Lower lobe of right lung (tissue), 2 donors: Measurements from ENCODE around the gene PRKAB2. TPM values are rescaled to one million over a fixed set of nuclear protein-coding genes. Genes with fewer than 3 reads are reported as not detected.
"Not testable (repeated sequence)": the region's sequence is repeated elsewhere in the genome, so short reads cannot be mapped to it uniquely, and the experiment has no call there.

Source experiments
- ATAC-seq, 2 donors: fragments of 200-7000 bp; cut with Tn5 transposase; one replicate each; pipeline ENCODE4 v1.9.1; 2020 to 2022; ENCODE audit warnings: mild to moderate bottlenecking in 2 of 2, moderate library complexity in 2 of 2
- DNase-seq: peaks from one replicate; pipeline ENCODE4 v3.0.0-alpha.2; 2020
- H3K27ac ChIP-seq: fragments of 200-600 bp; one replicate; pipeline ENCODE4 v1.8.0; 2022
- H3K27me3 ChIP-seq: fragments of 200-600 bp; one replicate; pipeline ENCODE4 v1.8.0; 2022; ENCODE audit warnings: low read depth
- H3K36me3 ChIP-seq: fragments of 200-600 bp; one replicate; pipeline ENCODE4 v1.8.0; 2022; ENCODE audit warnings: mild to moderate bottlenecking
- H3K4me1 ChIP-seq: fragments of 200-600 bp; one replicate; pipeline ENCODE4 v1.8.0; 2022
- H3K4me3 ChIP-seq: fragments of 200-600 bp; one replicate; pipeline ENCODE4 v1.8.0; 2022; ENCODE audit warnings: mild to moderate bottlenecking
- H3K9me3 ChIP-seq: fragments of 200-600 bp; one replicate; pipeline ENCODE4 v1.8.0; 2022
- intact Hi-C: fragments of 100-400 bp; cut with DNase I; formaldehyde crosslinking; loops from one replicate; pipeline ENCODE4 v1.11.0; 2022
- total RNA-seq: library from RNA; stranded (reverse); fragmentation: NEBNext Ultra II Directional; extraction: Animal tissue kit (Norgen Biotek cat#: 25700); gene quantifications from one replicate; pipeline ENCODE4 v1.2.1, GENCODE V29; 2021
- TF ChIP-seq, protein P1 (sequence below): fragments of 200-600 bp; IDR thresholded peaks from one replicate; pipeline ENCODE4 v1.8.0; 2022; ENCODE audit warnings: antibody characterized with exemption, mild to moderate bottlenecking
- donor health status: DM: no; HTN: yes; CAD: no; lungs with severe emphysema.

PRKAB2 gene
- total RNA-seq, 1 donor from 2014 or later: 11.3 TPM

GRCh38 chr1:147201786-147202185 lies 29.5 kb upstream of the PRKAB2 start:
- intact Hi-C loops: no loop called here
- no peak overlapping the region for H3K27ac ChIP-seq
- no peak for ATAC-seq
- no peak overlapping the region for H3K4me3 ChIP-seq
- H3K4me1 ChIP-seq: no peaks in the 10 kb centered on the region
- H3K27me3 ChIP-seq: no peaks in the 10 kb centered on the region
- TF ChIP-seq, protein P1, sequence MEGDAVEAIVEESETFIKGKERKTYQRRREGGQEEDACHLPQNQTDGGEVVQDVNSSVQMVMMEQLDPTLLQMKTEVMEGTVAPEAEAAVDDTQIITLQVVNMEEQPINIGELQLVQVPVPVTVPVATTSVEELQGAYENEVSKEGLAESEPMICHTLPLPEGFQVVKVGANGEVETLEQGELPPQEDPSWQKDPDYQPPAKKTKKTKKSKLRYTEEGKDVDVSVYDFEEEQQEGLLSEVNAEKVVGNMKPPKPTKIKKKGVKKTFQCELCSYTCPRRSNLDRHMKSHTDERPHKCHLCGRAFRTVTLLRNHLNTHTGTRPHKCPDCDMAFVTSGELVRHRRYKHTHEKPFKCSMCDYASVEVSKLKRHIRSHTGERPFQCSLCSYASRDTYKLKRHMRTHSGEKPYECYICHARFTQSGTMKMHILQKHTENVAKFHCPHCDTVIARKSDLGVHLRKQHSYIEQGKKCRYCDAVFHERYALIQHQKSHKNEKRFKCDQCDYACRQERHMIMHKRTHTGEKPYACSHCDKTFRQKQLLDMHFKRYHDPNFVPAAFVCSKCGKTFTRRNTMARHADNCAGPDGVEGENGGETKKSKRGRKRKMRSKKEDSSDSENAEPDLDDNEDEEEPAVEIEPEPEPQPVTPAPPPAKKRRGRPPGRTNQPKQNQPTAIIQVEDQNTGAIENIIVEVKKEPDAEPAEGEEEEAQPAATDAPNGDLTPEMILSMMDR: no peak
- H3K9me3 ChIP-seq: no peaks in the 10 kb centered on the region
- peaks cover under 1% of the 10 kb centered on the region for H3K36me3 ChIP-seq
- no peak for DNase-seq

DNA sequence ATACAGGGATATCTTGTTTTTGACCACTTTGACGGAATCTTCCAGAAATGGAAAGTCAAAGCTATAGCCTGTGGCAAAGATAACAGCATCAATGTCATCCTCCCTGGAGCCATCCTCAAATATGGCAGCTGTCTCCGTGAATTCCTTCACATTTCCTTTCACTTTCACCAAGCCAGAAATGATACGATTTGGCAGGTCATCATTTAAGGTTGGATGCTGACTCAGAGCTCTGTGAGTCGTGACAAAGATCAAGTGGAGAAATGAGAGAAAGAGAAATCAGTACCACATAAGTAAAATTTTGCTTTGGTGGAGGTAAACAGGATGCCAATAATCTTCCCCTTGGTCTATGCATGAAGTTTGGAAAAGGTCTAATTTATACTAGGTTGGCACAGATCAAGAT lies 29.0 kb upstream of the PRKAB2 start:
- Histone ChIP-seq H3K4me1 (no peaks in the 10 kb centered on the region), H3K9me3 (no peaks in the 10 kb centered on the region), H3K36me3 (no peaks in the 10 kb centered on the region), H3K27ac (no peak overlapping the region), H3K4me3 (no peak overlapping the region), H3K27me3 (no peaks in the 10 kb centered on the region)
- no peak for ATAC-seq
- TF ChIP-seq, protein P1: no peak
- intact Hi-C loops: no loop called here
- DNase-seq: no peak

GRCh38 chr1:147197324-147197723 lies 25.1 kb upstream of the PRKAB2 start:
- intact Hi-C loops, DNase-seq, H3K27ac ChIP-seq, H3K4me1 ChIP-seq, H3K4me3 ChIP-seq, H3K27me3 ChIP-seq, H3K36me3 ChIP-seq, H3K9me3 ChIP-seq: not testable (repeated sequence)
- peak in 1 of 2 donors; percentile 36 for ATAC-seq

GRCh38 chr1:147189514-147189913 lies 17.2 kb upstream of the PRKAB2 start:
- Histone ChIP-seq H3K4me3 (no peak overlapping the region), H3K9me3 (no peaks in the 10 kb centered on the region), H3K27ac (no peak overlapping the region), H3K4me1 (no peaks in the 10 kb centered on the region), H3K36me3 (no peaks in the 10 kb centered on the region), H3K27me3 (no peaks in the 10 kb centered on the region)
- intact Hi-C loops: no loop called here
- TF ChIP-seq, protein P1: no peak
- ATAC-seq (no peak), DNase-seq (no peak)

DNA sequence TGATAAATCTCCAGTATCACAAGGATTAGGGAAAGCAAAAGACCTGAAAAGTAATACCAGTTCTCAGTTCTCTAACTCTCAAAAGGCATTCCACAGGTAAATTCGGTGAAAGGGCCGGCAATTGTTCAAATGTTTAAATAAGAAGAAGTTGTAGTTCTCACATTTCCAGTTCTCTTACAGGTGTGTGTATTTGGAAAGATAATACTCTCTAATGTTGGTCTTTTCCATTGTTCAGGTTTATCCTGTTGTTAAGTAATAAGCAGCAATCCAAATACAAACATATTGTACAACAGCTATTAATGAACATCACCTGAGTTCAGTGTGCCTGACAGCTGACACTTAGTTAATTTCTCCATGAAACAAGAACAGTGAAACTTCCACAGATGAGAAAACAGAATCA lies 13.2 kb upstream of the PRKAB2 start:
- TF ChIP-seq, protein P1: no peak
- H3K36me3 ChIP-seq: no peaks in the 10 kb centered on the region
- no peak for DNase-seq
- ATAC-seq: no peak
- no peak overlapping the region for H3K4me3 ChIP-seq
- H3K4me1 ChIP-seq: no peaks in the 10 kb centered on the region
- no peaks in the 10 kb centered on the region for H3K27me3 ChIP-seq
- no peaks in the 10 kb centered on the region for H3K9me3 ChIP-seq
- intact Hi-C loops: no loop called here
- no peak overlapping the region for H3K27ac ChIP-seq

DNA sequence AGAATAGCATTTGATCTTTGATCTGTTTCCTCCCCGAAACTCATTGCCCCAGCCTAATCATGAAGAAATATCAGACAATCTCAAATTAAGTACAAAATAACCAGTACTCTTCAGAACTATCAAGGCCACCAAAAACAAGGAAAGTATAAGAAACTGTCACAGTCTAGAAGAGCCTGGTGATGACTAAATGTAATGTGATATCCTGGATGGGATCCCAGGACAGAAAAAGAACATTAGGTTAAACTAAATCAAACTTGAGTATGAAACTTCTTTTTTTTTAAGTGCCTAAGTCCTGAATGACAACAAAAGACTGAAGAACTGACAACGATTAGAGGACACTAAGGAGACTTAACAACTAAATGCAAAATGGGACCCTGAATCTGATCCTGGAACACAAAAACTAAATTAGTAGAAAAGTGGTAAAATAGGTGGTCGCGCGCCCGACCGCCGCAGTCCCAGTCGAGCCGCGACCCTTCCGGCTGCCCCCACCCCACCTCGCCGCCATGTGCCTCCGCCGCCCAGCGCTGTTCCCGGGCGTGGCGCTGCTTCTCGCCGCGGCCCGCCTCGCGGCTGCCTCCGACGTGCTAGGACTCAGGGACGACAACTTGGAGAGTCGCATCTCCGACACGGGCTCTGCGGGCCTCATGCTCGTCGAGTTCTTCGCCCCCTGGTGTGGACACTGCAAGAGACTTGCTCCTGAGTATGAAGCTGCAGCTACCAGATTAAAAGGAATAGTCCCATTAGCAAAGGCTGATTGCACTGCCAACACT lies 5.5 kb upstream of the PRKAB2 start:
- Histone ChIP-seq H3K4me1 (peaks cover 13% of the 10 kb centered on the region), H3K9me3 (no peaks in the 10 kb centered on the region), H3K4me3 (peak overlapping the region; percentile 10), H3K36me3 (no peaks in the 10 kb centered on the region), H3K27me3 (no peaks in the 10 kb centered on the region), H3K27ac (peak overlapping the region; percentile 26)
- TF ChIP-seq, protein P1: no peak
- DNase-seq (no peak), ATAC-seq (no peak)
- intact Hi-C loops: loop anchor here (10.0 kb wide), 1 partner anchor 67 kb away; the partner anchor contains the start of gene CHD1L
